Measurements from ENCODE around the gene LBP.

DNA sequence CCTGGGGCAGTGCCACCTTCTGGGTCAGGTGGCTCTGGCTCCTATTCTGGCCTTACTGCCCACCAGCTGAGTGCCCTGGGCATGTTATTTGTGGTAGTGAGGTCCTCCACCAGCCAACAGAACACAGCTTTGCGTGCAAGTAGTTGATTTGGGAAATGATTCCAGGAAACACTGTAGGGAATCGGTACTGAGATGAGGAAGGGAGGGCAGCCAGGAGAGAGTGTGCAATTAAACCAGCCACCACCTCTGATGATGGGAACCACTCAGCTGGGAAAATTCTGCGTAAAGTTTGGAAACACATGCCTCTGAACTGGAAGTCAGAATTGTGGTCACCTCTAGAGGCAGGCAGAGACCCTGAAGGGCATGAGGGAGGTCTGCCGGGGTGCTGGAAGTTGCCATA, 459 bp downstream of the LBP start:
- TF ChIP-seq POLR2AphosphoS5 (IDR thresholded peaks at IDR 0.05; ENCODE audit: low read depth, low read length) (no peak), TAF1 (IDR thresholded peaks at IDR 0.05; ENCODE audit: borderline replicate concordance, insufficient read depth, low read length) (no peak)

All from PFSK-1 (cell line).